Measurements from ENCODE around the gene SCYGR8. TPM values are rescaled to one million over a fixed set of nuclear protein-coding genes. Genes with fewer than 3 reads are reported as not detected.
A peak's percentile ranks its signal among the peaks of the same experiment; 100 is the strongest.
"Not testable (repeated sequence)": the region's sequence is repeated elsewhere in the genome, so short reads cannot be mapped to it uniquely, and the experiment has no call there.

SCYGR8 gene
- total RNA-seq, 1 experiment from 2014 or later: not detected

GRCh38 chr2:227739351-227739750 lies 6.3 kb upstream of the SCYGR8 start:
- no TSS peak for BruUV-seq (replicated peaks)
- H3K36me3 Mint-ChIP-seq (ENCODE audit: insufficient read depth, unreplicated experiment): no peaks in the 10 kb centered on the region
- H3K27me3 Mint-ChIP-seq (ENCODE audit: unreplicated experiment): no peaks in the 10 kb centered on the region
- no peak for TF ChIP-seq CTCF (IDR thresholded peaks at IDR 0.05; ENCODE audit: unreplicated experiment)
- H3K27ac Mint-ChIP-seq (ENCODE audit: unreplicated experiment): no peak overlapping the region
- peaks cover 14% of the 10 kb centered on the region for H3K4me1 Mint-ChIP-seq (ENCODE audit: low read depth, unreplicated experiment)
- peaks cover 3% of the 10 kb centered on the region for H3K9me3 Mint-ChIP-seq (ENCODE audit: low read depth, unreplicated experiment)
- CTCF ChIA-PET: no interaction called here
- intact Hi-C loops (cut with micrococcal nuclease; ENCODE audit: unreplicated experiment): no loop called here
- H3K4me3 Mint-ChIP-seq (ENCODE audit: low read depth, unreplicated experiment): no peak overlapping the region
- no peak for DNase-seq

GRCh38 chr2:227740705-227741104 lies 5.0 kb upstream of the SCYGR8 start:
- peaks cover 16% of the 10 kb centered on the region for H3K4me1 Mint-ChIP-seq (ENCODE audit: low read depth, unreplicated experiment)
- H3K36me3 Mint-ChIP-seq (ENCODE audit: insufficient read depth, unreplicated experiment); intact Hi-C loops (cut with micrococcal nuclease; ENCODE audit: unreplicated experiment); BruUV-seq (replicated peaks); H3K27me3 Mint-ChIP-seq (ENCODE audit: unreplicated experiment); H3K4me3 Mint-ChIP-seq (ENCODE audit: low read depth, unreplicated experiment); DNase-seq; H3K9me3 Mint-ChIP-seq (ENCODE audit: low read depth, unreplicated experiment); H3K27ac Mint-ChIP-seq (ENCODE audit: unreplicated experiment): not testable (repeated sequence)
- CTCF ChIA-PET: interaction anchor here (0.6 kb wide), 1 partner anchor 34 kb away, joined by 3 read pairs; no protein-coding TSS in a partner anchor

DNA sequence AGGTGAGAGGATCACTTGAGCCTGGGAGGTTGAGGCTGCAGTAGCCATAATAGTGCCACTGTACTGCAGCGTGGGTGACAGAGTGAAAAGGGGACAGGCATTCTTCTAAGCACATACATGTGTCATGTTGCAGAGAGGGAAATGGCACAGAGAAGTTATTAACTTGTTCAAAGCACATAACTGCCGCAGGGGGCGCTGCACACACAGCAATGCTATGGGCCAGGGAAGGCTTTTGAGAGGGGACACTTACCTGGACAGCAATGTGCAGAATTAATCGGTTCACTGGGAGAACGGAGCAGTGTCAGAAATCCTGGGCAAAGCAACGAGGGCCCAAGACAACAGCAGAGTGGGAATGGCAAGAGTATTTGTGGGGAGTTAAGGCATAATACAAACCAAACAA lies 2.4 kb downstream of the SCYGR8 start:
- intact Hi-C loops (cut with micrococcal nuclease; ENCODE audit: unreplicated experiment): no loop called here
- Mint-ChIP-seq H3K27ac (ENCODE audit: unreplicated experiment) (no peak overlapping the region), H3K4me3 (ENCODE audit: low read depth, unreplicated experiment) (no peak overlapping the region), H3K27me3 (ENCODE audit: unreplicated experiment) (no peaks in the 10 kb centered on the region), H3K36me3 (ENCODE audit: insufficient read depth, unreplicated experiment) (no peaks in the 10 kb centered on the region), H3K4me1 (ENCODE audit: low read depth, unreplicated experiment) (peaks cover 16% of the 10 kb centered on the region), H3K9me3 (ENCODE audit: low read depth, unreplicated experiment) (no peaks in the 10 kb centered on the region)
- BruUV-seq (replicated peaks): no TSS peak
- DNase-seq: no peak
- no peak for TF ChIP-seq CTCF (IDR thresholded peaks at IDR 0.05; ENCODE audit: unreplicated experiment)
- CTCF ChIA-PET: no interaction called here

DNA sequence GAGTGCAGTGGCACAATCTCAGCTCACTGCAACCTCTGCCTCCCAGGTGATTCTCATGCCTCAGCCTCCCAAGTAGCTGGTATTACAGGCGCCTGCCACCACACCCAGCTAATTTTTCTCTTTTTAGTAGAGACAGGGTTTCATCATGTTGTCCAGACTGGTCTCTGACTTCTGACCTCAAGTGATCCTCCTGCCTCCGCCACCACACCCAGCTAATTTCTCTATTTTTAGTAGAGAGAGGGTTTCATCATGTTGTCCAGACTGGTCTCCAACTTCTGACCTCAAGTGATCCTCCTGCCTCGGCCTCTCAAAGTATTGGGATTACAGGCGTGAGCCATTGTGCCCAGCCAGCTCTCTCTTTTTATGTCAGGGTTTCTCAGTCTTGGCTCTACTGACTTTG lies 10.6 kb downstream of the SCYGR8 start:
- intact Hi-C loops (cut with micrococcal nuclease; ENCODE audit: unreplicated experiment); DNase-seq; H3K9me3 Mint-ChIP-seq (ENCODE audit: low read depth, unreplicated experiment); BruUV-seq (replicated peaks); H3K4me3 Mint-ChIP-seq (ENCODE audit: low read depth, unreplicated experiment); H3K27me3 Mint-ChIP-seq (ENCODE audit: unreplicated experiment): not testable (repeated sequence)
- CTCF ChIA-PET: interaction anchor here (1.6 kb wide), 1 partner anchor 98 kb away, joined by 5 read pairs; no protein-coding TSS in a partner anchor
- Mint-ChIP-seq H3K4me1 (ENCODE audit: low read depth, unreplicated experiment) (peaks cover 31% of the 10 kb centered on the region), H3K27ac (ENCODE audit: unreplicated experiment) (peak overlapping the region; percentile 12), H3K36me3 (ENCODE audit: insufficient read depth, unreplicated experiment) (peaks cover 15% of the 10 kb centered on the region)

DNA sequence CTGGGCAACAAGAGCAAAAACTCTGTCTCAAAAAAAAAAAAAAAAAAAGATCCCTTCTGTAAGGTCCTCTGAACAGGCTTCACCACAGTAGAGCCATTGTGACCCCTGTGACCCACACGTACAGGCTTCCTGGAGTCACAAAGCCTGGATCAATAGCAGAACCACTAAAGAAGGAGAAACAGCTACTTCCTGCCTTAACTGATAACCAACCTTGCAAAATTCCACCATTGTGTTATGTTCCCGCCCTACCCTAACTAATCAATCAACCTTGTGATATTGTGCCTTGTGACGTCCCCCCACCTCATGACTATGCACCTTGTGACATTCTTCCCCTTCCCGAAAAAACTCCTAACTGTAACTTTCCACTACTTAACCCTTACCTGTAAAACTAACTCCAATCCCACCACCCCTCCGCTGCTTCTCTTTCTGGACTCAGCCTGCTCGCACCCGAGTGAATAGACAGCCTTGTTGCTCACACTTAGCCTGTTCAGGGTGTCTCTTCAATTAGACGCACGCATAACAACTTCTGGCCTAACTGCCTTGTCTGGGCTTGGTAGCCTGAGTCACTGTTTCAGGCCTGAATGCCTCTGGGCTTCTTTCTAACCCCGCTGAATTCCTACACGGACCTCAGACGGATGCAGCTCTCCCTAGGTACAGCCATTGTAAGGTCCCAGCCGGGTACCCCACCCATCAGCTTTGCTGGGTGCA lies 13.9 kb downstream of the SCYGR8 start:
- Mint-ChIP-seq H3K27me3 (ENCODE audit: unreplicated experiment) (no peaks in the 10 kb centered on the region), H3K9me3 (ENCODE audit: low read depth, unreplicated experiment) (peaks cover 5% of the 10 kb centered on the region), H3K4me1 (ENCODE audit: low read depth, unreplicated experiment) (peaks cover 37% of the 10 kb centered on the region), H3K27ac (ENCODE audit: unreplicated experiment) (peak overlapping the region; percentile 98), H3K36me3 (ENCODE audit: insufficient read depth, unreplicated experiment) (peaks cover 21% of the 10 kb centered on the region), H3K4me3 (ENCODE audit: low read depth, unreplicated experiment) (peak overlapping the region; percentile 39)
- TF ChIP-seq CTCF (IDR thresholded peaks at IDR 0.05; ENCODE audit: unreplicated experiment): no peak
- intact Hi-C loops (cut with micrococcal nuclease; ENCODE audit: unreplicated experiment): loop anchor here (5.0 to 10.0 kb wide), 3 partner anchors 57 to 287 kb away; partner anchors contain the start of gene AGFG1
- CTCF ChIA-PET: interaction anchor here (0.6 to 1.6 kb wide), 4 partner anchors 45 to 353 kb away, joined by 3 to 8 read pairs (median 4); no protein-coding TSS in a partner anchor
- DNase-seq: peak; percentile 87
- BruUV-seq (replicated peaks): TSS peak; percentile 13
